Femur (tissue), 1 donor: ENCODE results near the gene CYP4V2.
"Not testable (repeated sequence)": the region's sequence is repeated elsewhere in the genome, so short reads cannot be mapped to it uniquely, and the experiment has no call there.

Experiments
- DNase-seq: peaks from one replicate; pipeline ENCODE4 v3.0.0-alpha.2; 2017

CYP4V2 gene

DNA sequence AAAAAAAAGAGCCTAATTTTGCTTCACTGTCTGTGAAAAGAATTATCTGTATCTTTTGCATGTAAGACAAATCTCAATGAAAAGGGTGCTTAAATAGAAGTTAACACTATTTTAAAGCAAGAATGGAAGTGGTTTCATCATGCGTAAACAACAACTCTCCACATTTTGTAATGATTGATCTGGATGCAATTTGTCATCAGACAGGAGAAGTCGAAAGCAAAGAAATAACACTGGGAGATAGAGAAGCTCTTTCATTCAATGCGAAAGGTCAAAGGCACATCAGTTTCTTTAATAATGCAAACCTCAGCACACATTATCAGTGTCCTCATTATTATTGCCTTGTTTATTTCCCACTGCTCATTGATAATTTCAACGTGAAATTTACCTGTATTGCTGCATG lies 44.8 kb downstream of the CYP4V2 start:
- no peak for DNase-seq

GRCh38 chr4:186240452-186240847 lies 49.1 kb downstream of the CYP4V2 start:
- DNase-seq: no peak

GRCh38 chr4:186240848-186241491 lies 49.6 kb downstream of the CYP4V2 start:
- DNase-seq: no peak

DNA sequence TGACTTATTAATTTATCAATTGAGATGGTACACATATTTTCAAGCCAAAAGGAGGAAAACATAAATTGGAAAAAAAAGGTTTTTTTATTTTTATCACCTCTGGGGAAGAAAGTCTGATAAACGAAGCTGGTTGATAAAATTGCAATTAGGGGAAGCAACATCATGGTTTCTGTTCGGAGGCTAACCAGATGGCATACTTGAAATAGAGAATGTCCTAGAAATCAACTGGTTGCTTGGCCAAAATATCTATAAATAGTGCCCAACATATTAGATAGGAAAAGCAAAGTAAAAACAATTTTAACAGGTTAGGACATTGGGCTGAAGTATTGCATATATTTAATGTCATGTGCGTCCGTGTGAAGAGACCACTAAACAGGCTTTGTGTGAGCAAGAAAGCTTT lies 50.2 kb downstream of the CYP4V2 start:
- no peak for DNase-seq

DNA sequence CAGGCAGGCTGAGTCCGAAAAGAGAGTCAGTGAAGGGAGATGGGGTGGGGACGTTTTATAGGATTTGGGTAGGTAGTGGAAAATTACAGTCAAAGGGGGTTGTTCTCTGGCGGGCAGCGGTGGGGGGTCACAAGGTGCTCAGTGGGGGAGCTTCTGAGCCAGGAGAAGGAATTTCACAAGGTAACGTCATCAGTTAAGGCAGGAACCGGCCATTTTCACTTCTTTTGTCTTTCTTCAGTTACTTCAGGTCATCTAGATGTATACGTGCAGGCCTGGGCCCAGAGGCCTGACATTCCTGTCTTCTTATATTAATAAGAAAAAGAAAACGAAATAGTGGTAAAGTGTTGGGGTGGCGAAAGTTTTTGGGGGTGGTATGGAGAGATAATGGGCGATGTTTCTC lies 50.7 kb downstream of the CYP4V2 start:
- not testable (repeated sequence) for DNase-seq

DNA sequence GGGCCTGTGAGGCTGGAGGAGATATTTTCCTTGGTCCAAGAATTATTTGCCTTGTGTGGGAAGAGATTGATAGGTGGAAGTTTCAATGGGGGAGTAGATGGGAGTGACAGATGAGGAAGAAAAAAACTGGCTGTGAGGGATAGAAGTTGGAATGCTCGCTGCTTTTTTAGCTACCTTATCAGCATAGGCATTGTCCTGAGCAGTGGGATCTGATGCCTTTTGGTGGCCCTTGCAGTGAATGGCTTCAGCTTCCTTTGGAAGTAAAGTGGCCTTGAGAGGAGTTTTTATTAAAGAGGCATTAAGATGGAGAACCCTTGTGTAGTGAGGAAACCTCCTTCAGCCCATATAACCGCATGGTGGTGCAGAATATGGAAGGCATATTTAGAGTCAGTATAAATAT lies 52.0 kb downstream of the CYP4V2 start:
- DNase-seq: no peak

- no peak for DNase-seq
Observed at GRCh38 chr4:186244835-186245234, 53.5 kb downstream of the CYP4V2 start.

- not testable (repeated sequence) for DNase-seq
Observed at GRCh38 chr4:186247062-186247752, 55.8 kb downstream of the CYP4V2 start.

GRCh38 chr4:186248643-186249042 lies 57.3 kb downstream of the CYP4V2 start:
- DNase-seq: no peak

GRCh38 chr4:186249785-186250754 lies 58.7 kb downstream of the CYP4V2 start:
- no peak for DNase-seq

DNA sequence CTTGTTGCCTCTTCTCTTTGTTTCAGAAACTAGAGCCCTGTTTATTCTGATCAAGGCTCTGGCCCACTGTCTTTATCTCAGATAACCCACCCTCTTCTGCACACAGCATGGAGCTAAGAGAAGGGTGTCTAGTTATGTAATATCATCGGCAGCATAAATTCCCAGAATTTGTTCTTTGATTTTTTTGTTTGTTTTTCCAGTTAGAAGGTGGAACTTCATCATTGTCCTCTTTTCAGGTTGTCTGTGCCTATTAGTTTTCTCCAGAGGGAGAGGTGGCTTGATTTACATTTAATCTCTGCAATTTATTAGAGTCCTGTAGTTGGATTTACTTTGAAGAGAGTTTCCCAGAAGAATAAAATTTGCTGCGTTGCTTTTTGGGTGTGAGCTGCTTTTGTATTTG lies 59.4 kb downstream of the CYP4V2 start:
- no peak for DNase-seq

DNA sequence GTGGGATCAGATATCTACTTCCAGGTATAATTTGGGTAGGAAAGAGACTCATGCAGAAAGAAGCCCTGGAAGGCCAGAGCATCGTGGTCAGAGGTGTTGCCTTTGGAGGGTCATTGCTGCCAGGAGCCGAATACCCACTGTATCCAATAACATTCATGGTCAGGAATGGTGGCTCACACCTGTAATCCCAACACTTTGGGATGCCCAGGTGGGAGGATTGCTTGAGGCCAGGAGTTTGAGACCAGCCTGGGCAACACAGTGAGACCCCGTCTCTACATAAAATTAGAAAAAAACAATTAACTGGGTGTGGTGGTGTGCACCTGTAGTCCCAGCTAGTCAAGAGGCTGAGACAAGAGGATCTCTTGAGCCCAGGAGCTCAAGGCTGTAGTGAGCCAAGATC lies 63.8 kb downstream of the CYP4V2 start:
- DNase-seq: no peak

GRCh38 chr4:186258216-186258811 lies 66.9 kb downstream of the CYP4V2 start:
- no peak for DNase-seq

DNA sequence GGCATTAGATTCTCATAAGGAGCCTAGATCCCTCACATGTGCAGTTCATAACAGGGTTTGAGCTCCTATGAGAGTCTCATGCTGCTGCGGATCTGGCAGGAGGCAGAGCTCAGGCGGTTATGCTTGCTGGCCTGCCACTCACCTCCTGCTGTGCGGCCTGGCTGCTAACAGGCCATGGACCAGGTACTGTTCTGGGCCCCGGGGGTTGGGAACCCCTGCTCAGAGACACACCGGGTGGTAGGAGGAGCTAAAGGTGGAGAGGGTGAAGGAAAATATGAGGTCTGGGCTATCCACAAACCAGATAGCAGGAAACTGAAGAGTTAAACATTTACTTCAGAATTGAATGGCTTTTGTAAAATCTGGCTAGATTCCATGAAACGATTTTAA lies 68.7 kb downstream of the CYP4V2 start:
- no peak for DNase-seq
